GM19193 (cell line): ENCODE results near the gene TOM1.

ENCODE experiments used
- POLR2A ChIP-seq: IDR thresholded peaks from 4 replicates; pipeline ENCODE4 v1.6.1; 2011; ENCODE audit not compliant: insufficient read depth, insufficient read length; ENCODE audit errors: extremely low read depth

Gene TOM1

GRCh38 chr22:35379146-35379993, 79.7 kb downstream of the TOM1 start:
- no peak for TF ChIP-seq POLR2A

- TF ChIP-seq POLR2A, result no peak
Observed at GRCh38 chr22:35380013-35380412, 80.3 kb downstream of the TOM1 start.

- peak; percentile 83 for TF ChIP-seq POLR2A
Observed at GRCh38 chr22:35380537-35381423, 81.1 kb downstream of the TOM1 start, which contains the start of gene HMOX1. TSS of gene HMOX1 (plus strand) at chr22:35381096. CDS start at chr22:35381174, 78 bp downstream.

GRCh38 chr22:35381424-35382009, 81.8 kb downstream of the TOM1 start:
- TF ChIP-seq POLR2A, result no peak

- TF ChIP-seq POLR2A, result no peak
Observed at GRCh38 chr22:35383679-35384071, 84.0 kb downstream of the TOM1 start.

- TF ChIP-seq POLR2A, result no peak
Observed at GRCh38 chr22:35384527-35384926, 84.8 kb downstream of the TOM1 start.

GRCh38 chr22:35384975-35385588, 85.4 kb downstream of the TOM1 start:
- TF ChIP-seq POLR2A, result no peak

- no peak for TF ChIP-seq POLR2A
Observed at GRCh38 chr22:35386670-35387288, 87.1 kb downstream of the TOM1 start.

GRCh38 chr22:35390933-35391332, 91.2 kb downstream of the TOM1 start:
- no peak for TF ChIP-seq POLR2A

GRCh38 chr22:35392357-35392756, 92.7 kb downstream of the TOM1 start:
- TF ChIP-seq POLR2A, result no peak

- TF ChIP-seq POLR2A, result no peak
Observed at GRCh38 chr22:35393116-35394010, 93.7 kb downstream of the TOM1 start.

GRCh38 chr22:35394011-35394312, 94.3 kb downstream of the TOM1 start:
- no peak for TF ChIP-seq POLR2A

GRCh38 chr22:35394810-35395563, 95.3 kb downstream of the TOM1 start:
- TF ChIP-seq POLR2A, result no peak
